Iris pigment epithelial cell (primary cell): Measurements from ENCODE around the gene TMIGD1.
A peak's percentile ranks its signal among the peaks of the same experiment; 100 is the strongest.
"Not testable (repeated sequence)": the region's sequence is repeated elsewhere in the genome, so short reads cannot be mapped to it uniquely, and the experiment has no call there.

Experiments used
- DNase-seq: peaks from one replicate; pipeline ENCODE4 v3.0.0-alpha.2; 2011; ENCODE audit warnings: low read depth

Gene TMIGD1

GRCh38 chr17:30358055-30358760 lies 24.4 kb upstream of the TMIGD1 start:
- no peak for DNase-seq

- no peak for DNase-seq
Observed at GRCh38 chr17:30357476-30357875, 23.6 kb upstream of the TMIGD1 start.

GRCh38 chr17:30354701-30355100 lies 20.8 kb upstream of the TMIGD1 start:
- DNase-seq, result no peak

DNA sequence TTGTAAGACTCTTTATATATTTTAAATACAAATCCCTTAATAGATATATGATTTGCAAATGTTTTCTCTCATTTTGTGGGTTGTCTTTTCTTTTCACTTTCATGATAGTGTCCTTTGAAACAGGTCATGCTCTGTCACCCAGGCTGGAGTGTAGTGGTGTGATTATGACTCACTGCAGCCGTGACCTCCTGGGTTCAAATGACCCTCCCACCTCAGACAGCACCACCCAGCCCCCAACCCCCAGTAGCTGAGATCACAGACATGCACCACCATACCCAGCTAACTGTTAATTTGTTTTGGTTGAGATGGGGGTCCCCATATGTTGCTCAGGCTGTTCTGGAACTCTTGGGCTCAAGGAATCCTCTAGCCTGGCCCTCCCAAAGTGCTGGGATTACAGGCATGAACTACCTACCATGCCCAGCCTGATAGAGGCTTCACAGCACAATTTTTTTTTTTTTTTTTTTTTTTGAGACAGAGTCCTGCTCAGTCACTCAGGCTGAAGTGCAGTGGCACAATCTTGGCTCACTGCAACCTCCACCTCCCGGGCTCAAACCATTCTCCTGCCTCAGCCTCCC lies 18.5 kb upstream of the TMIGD1 start:
- DNase-seq, result no peak

DNA sequence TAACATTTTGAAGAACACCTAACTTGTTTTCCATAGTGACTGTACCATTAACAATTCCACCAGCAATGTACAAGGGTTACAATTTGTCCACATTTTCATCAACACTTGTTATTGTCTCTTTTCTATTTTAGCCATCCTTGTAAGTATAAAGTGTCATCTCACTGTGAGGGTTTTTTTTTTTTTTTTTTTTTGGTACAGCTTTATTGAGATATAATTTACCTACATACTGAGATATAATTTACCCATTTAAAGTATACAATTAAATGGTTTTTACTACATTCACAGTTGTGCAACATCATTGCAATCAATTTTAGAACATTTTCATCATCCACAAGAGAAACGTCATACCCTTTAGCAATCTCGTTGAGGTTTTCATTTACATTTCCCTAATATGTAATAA lies 17.9 kb upstream of the TMIGD1 start:
- DNase-seq, result no peak

GRCh38 chr17:30351263-30351662 lies 17.4 kb upstream of the TMIGD1 start:
- DNase-seq, result not testable (repeated sequence)

DNA sequence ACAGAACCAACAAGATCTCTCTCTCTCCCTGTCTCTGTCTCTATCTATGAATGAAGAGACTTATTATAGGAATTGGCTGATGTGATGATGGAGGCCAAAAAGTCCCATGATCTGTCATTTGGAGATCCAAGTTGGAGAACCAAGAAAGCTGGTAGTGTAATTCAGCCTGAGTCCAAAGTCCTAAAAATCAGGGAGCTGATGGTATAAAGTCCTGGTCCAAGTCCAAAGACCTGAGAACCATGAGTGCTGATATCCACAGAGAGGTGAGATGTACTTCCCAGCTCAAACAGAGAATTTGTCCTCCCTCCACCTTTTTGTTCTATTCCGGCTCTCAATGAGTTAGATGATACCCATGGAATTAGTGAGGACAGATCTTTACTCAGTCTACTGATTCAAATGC lies 15.4 kb upstream of the TMIGD1 start:
- no peak for DNase-seq

- DNase-seq, result no peak
Observed at GRCh38 chr17:30347488-30347887, 13.6 kb upstream of the TMIGD1 start.

DNA sequence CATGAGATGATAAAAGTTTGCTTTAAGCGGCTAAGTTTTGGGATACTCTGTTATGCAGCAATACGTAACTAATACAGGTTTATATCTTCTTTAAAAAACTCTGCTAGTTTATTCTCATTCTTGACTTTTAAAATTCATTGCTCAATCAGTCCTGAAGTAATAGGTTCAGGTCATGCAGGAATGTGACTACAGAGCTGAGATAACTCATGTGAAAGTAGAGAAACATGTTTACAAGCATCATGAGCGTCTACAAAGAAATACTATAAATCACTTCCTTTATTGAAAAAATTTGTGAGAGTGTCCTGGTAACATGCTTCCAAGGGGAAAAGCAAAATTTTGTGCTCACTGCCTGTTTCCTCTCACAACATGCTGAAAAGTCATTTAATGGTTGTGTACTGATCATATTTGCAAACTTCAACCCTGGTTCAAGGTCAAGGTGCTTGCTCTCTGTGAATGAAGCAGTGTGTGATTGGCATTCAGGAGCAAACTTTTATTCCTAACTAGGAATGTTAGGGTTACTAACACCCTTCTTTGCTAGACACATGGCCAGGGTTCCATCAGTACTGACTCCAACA lies 12.5 kb upstream of the TMIGD1 start:
- peak; percentile 72 for DNase-seq

DNA sequence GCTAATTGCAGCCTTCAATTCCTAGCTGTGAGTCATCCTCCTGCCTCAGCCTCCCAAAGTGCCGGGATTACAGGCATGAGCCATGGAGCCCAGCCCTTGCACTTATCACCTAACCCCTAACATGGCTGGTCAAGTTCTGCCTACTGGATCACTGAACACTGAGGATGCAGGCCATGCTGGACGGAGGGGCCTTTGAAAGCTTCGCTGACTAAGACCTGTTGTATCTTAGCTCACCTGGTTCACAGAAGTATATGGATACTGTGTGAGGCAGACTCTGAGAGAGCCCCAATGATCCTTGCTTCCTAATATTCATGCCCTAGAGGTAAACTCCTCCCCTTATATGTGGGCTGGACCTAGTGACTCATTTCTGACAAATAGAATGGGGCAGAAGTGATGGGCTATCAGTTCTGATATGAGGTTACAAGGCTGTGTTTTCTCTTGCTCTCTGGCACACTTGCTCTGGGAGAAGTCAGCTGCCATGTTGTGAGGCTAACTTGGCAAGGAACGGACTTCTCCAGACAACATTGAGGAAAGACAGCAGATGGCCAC lies 11.7 kb upstream of the TMIGD1 start:
- no peak for DNase-seq

- DNase-seq, result no peak
Observed at GRCh38 chr17:30345089-30345433, 11.2 kb upstream of the TMIGD1 start.

DNA sequence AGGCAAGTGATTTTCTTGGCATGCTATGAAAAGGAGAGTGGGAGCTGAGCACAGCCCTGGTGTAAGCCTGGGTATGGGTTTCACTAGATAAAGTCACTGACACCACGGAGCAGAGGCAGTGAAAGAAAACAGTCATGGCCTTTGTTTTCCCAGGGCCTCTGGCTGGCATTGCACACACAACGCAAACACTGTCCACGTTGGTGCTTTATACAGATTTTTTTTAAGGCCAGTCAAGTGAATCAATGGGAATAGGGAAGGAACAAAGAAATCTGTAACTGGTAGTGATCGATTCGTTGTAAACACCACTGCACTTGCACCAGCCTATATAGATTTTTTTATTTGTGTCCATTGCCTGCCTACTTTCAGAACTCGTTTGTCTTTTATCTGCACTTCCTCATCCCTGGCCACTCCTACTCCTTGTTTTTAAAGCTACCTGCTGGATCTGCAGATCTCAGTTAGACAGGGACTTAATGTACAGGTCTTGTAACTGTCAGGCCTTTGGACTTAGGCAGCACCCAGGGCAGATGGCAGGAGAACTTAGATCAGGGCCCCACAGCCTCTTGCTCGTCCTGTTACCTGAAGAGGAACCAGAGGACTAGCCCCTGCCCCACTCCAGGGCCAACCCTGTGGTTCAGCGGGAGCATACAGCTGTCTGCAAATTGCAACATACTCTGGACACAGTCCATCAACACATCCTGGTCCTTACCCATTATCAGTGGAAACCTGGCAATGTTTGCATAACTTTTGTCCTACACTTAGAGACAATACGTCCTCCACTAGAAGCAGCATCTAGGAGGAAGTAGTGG lies 10.6 kb upstream of the TMIGD1 start:
- DNase-seq, result peak; percentile 83

- no peak for DNase-seq
Observed at GRCh38 chr17:30343796-30344195, 9.9 kb upstream of the TMIGD1 start.

GRCh38 chr17:30343244-30343643 lies 9.4 kb upstream of the TMIGD1 start:
- DNase-seq, result not testable (repeated sequence)

- DNase-seq, result no peak
Observed at GRCh38 chr17:30341703-30342249, 7.9 kb upstream of the TMIGD1 start.

DNA sequence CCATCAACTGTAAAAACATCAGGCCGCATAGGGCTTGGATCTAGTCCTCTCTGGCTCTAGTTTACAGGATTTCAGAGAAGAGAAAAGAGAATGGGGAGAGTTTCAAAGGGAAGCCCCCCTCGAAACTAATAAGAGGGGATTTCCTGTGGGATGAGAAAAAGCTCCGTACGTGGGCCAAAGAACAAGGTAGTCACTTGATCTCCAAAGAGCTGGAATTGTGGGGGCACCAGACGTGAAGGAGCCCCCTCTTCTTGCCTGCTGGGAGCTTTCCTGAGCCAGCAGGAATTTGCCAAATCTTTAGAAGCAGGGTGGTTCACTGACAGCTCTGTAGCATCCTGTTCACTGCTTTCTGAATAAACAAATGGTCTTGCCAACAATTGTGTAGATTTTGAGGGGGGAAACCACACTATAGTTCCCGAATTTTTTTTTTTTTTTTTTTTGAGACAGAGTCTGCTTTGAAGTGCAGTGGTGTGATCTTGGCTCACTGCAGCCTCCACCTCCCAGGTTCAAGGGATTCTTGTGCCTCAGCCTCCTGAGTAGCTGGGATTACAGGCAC lies 7.0 kb upstream of the TMIGD1 start:
- DNase-seq, result no peak

DNA sequence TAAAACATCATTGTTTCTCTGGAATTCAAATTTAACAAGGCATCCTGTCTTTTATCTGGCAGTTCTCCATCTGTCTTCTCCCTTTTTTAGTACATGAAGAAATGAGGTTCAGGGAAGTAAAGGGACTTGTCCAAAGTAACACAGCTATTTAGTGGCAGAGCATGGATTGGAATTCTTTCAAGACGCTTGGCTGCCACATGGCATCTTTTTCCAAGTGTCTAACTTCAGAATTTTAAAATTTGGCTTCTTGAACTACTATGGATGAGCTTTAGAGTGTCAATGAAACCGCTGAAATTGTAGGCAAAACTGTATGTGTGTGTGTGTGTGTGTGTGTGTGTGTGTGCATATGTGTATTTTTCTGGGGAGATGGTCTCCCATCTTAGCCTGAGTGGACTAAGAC lies 5.2 kb upstream of the TMIGD1 start:
- DNase-seq, result no peak

GRCh38 chr17:30337393-30337999 lies 3.6 kb upstream of the TMIGD1 start:
- no peak for DNase-seq

DNA sequence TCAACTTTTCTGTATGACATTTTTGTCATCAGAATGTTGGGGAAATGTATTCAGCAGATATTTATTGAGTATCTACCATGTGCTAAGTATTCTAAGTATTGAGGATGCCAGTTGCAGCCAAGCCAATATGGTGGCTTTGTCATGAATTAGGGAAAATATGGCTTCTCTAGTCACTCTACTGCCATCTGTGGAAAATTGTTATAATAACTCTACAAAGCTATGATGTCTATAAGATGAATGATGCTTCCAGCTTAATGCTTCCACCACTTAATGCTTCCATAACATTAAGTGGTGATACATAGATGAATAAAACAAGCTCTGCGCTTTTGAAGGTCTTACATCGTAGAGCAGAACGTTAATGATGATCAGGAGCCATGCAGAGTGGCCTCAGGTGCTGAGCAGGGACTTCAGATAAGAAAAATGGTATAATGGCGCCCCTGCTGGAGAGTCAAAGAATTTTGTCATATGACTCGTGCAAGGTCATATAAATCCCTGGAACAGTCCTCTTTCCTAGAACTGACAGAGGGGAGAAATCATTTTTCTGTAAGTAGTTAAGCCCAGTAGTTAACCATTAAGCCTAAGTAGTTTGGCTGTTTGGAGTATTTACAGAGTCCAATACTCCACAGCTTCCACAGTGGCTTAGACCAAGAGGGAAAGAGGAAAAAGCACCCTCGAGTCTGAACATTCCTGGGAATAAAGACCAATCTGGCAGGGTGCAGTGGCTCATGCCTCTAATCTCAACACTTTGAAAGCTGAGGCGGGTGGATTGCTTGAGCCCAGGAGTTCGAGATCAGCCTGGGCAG lies 2.7 kb upstream of the TMIGD1 start:
- peak; percentile 61 for DNase-seq

DNA sequence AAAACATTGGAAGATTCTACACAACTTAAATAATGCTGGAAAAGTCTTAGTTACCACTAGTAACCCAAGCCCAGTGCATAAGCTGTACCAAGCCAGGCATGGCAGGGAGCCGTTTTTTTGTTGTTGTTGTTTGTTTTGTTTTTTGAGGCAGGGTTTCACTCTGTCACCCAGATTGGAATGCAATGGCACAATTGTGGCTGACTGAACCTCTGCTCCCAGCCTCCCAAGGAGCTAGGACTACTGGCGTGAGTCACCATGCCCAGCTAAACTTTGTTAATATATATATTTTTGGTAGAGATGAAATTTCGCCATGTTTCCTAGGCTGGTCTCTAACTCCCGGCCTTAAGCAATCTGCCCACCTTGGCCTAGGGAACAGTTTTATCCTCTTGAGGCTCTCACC lies 564 bp upstream of the TMIGD1 start:
- no peak for DNase-seq

DNA sequence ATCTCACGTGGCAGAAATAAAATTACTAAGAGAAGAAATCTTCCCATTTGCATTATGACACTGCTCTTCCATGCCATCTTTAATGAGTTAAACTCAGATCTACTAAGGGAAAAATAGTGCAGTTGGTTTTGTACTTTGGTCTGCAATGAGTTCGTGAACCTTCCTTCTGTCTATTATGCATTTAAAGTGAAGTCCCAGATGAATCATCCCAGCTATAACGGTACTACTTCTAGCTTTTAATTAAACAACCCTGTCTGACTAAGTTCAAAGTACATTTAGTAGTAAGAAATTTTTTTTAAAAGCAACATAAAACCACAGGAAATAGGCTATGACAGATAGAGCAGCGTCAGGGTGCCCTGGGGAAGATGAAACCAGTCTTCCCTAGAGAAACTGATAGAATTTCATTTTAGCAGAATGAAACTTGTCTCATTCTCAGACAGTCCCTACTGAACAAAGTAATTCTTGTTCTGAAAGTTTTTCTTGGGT lies 1.8 kb downstream of the TMIGD1 start:
- peak; percentile 86 for DNase-seq
